ENCODE measurements around the gene KLHL30.

DNA sequence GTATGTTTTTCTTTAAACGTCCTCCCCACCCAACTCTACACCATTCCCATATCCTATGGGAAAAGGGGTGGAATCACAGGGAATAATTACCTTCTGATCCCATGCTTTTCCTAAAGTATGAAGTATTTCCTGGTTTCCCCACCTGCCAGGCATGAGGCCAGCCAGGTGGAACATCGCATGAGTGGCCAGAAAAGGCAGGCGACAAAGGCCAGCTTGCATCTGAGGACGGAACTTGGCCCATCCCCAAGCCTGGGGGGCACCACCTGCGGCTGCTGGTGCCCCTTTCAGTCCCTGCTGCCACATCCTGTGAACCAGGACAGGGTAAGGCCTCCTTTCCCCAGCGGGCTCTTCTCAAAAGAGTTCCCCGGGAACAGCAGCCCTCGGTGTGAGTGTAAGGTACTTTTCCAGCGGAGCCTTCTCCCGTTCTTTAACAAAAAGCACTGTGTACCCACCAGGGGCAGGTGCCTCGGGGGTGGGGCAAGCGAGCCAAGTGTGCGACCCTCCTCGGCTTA lies 19.1 kb downstream of the KLHL30 start:
- no peak for TF ChIP-seq EZH2 (IDR thresholded peaks at IDR 0.05; ENCODE audit: low read length)
- TF ChIP-seq, protein P1, sequence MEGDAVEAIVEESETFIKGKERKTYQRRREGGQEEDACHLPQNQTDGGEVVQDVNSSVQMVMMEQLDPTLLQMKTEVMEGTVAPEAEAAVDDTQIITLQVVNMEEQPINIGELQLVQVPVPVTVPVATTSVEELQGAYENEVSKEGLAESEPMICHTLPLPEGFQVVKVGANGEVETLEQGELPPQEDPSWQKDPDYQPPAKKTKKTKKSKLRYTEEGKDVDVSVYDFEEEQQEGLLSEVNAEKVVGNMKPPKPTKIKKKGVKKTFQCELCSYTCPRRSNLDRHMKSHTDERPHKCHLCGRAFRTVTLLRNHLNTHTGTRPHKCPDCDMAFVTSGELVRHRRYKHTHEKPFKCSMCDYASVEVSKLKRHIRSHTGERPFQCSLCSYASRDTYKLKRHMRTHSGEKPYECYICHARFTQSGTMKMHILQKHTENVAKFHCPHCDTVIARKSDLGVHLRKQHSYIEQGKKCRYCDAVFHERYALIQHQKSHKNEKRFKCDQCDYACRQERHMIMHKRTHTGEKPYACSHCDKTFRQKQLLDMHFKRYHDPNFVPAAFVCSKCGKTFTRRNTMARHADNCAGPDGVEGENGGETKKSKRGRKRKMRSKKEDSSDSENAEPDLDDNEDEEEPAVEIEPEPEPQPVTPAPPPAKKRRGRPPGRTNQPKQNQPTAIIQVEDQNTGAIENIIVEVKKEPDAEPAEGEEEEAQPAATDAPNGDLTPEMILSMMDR (optimal IDR thresholded peaks at IDR 0.05 in 1 of 3, IDR thresholded peaks at IDR 0.05 in 1 of 3, conservative IDR thresholded peaks at IDR 0.05 in 1 of 3; ENCODE audit: extremely low read depth in 1 of 3, insufficient read depth in 2 of 3, low read length in 3 of 3), result no peak
